Activated CD4-positive, alpha-beta T cell treated with anti-CD3 and anti-CD28 coated beads for 36 hours (primary cell): Measurements from ENCODE around the gene CBR3. TPM values are rescaled to one million over a fixed set of nuclear protein-coding genes. Genes with fewer than 3 reads are reported as not detected.

ENCODE experiments used
- ATAC-seq: fragments of 200-7000 bp; cut with Tn5 transposase; one replicate; pipeline ENCODE4 v1.10.0; 2021; ENCODE audit warnings: mild to moderate bottlenecking, moderate library complexity
- CTCF ChIA-PET: fragments of 350-600 bp; sonication (Branson Sonifier 250); formaldehyde crosslinking; loops from one replicate; lab custom pipeline; 2021; ENCODE audit warnings: antibody characterized with exemption; lab: Charles Lee
- POLR2A ChIA-PET: fragments of 350-600 bp; sonication (Branson Sonifier 250); formaldehyde crosslinking; loops from one replicate; lab custom pipeline; 2021; ENCODE audit warnings: antibody characterized with exemption, inconsistent platforms; lab: Charles Lee
- DNase-seq: peaks from one replicate; pipeline ENCODE4 v3.0.0-alpha.2; 2020
- H3K27ac Mint-ChIP-seq: one replicate; pipeline ENCODE4 v1.8.0; 2021; ENCODE audit warnings: mixed read lengths
- H3K27me3 Mint-ChIP-seq: one replicate; pipeline ENCODE4 v1.8.0; 2021; ENCODE audit warnings: mixed read lengths
- H3K36me3 Mint-ChIP-seq: one replicate; pipeline ENCODE4 v1.8.0; 2021; ENCODE audit warnings: low read depth, mixed read lengths
- H3K4me1 Mint-ChIP-seq: one replicate; pipeline ENCODE4 v1.8.0; 2021; ENCODE audit warnings: mixed read lengths
- H3K4me3 Mint-ChIP-seq: one replicate; pipeline ENCODE4 v1.8.0; 2021; ENCODE audit warnings: mild to moderate bottlenecking, moderate library complexity, mixed read lengths
- H3K9me3 Mint-ChIP-seq: one replicate; pipeline ENCODE4 v1.8.0; 2021; ENCODE audit warnings: low read depth, mixed read lengths
- intact Hi-C, 2 experiments: fragments of 100-400 bp; cut with DNase I in 1 of 2; cut with micrococcal nuclease in 1 of 2; formaldehyde crosslinking; loops; one replicate each; pipeline versions ENCODE4 v1.14.2 to v1.15.1; 2022 to 2024; cut with DNase I, micrococcal nuclease
- total RNA-seq, 2 experiments: library from RNA; stranded (reverse); gene quantifications; one replicate each; pipeline ENCODE4 v1.2.3, GENCODE V29; 2021

The CBR3 gene
- total RNA-seq, 2 experiments from 2014 or later, result 12.5 to 16.8 TPM

- DNase-seq, result peak; percentile 100
- intact Hi-C loops, result loop anchor here (1.0 to 5.0 kb wide), 10 partner anchors 15 to 1211 kb away; partner anchors contain the start of genes CBR3 (in 2 of the 2), CHAF1B (in 2 of the 2), MORC3 (in 2 of the 2) and SETD4 (in 2 of the 2)
- H3K4me3 Mint-ChIP-seq, result peak overlapping the region; percentile 77
- CTCF ChIA-PET, result interaction anchor here (1.1 to 1.4 kb wide), 2 partner anchors 16 to 235 kb away, joined by 4 read pairs; no protein-coding TSS in a partner anchor
- H3K9me3 Mint-ChIP-seq, result no peaks in the 10 kb centered on the region
- no peak overlapping the region for H3K27ac Mint-ChIP-seq
- peaks cover 23% of the 10 kb centered on the region for H3K4me1 Mint-ChIP-seq
- no peaks in the 10 kb centered on the region for H3K36me3 Mint-ChIP-seq
- H3K27me3 Mint-ChIP-seq, result no peaks in the 10 kb centered on the region
- ATAC-seq, result peak; percentile 93
- POLR2A ChIA-PET, result interaction anchor here (0.5 to 1.9 kb wide), 3 partner anchors 23 to 166 kb away, joined by 5 to 9 read pairs (median 5); partner anchors contain the start of gene MORC3
Observed at GRCh38 chr21:36156339-36156814, 21.5 kb downstream of the CBR3 start.

GRCh38 chr21:36156815-36157670 lies 22.2 kb downstream of the CBR3 start, which contains the start of gene DOP1B:
TSS of gene DOP1B (plus strand) at chr21:36156824. CDS start at chr21:36164734, 7,910 bp downstream.
- no peaks in the 10 kb centered on the region for H3K27me3 Mint-ChIP-seq

GRCh38 chr21:36159356-36159921 lies 24.6 kb downstream of the CBR3 start:
- intact Hi-C loops, result loop anchor here in 1 of 2 experiments (5.0 kb wide), 1 partner anchor 1208 kb away; the partner anchor contains the start of gene DYRK1A
- Mint-ChIP-seq H3K4me3 (no peak overlapping the region), H3K27ac (no peak overlapping the region), H3K27me3 (no peaks in the 10 kb centered on the region), H3K4me1 (peaks cover 23% of the 10 kb centered on the region), H3K36me3 (no peaks in the 10 kb centered on the region), H3K9me3 (no peaks in the 10 kb centered on the region)
- POLR2A ChIA-PET, result interaction anchor here (0.7 kb wide), 2 partner anchors 76 to 1791 kb away, joined by 3 to 4 read pairs; no protein-coding TSS in a partner anchor
- CTCF ChIA-PET, result interaction anchor here (1.0 kb wide), 1 partner anchor 50 kb away, joined by 4 read pairs; no protein-coding TSS in a partner anchor
- DNase-seq, result no peak
- no peak for ATAC-seq

More at GRCh38 chr21:36156815-36157670, 22.2 kb downstream of the CBR3 start, which contains the start of gene DOP1B:
- no peaks in the 10 kb centered on the region for H3K9me3 Mint-ChIP-seq
- POLR2A ChIA-PET, result interaction anchor here (1.9 kb wide), 1 partner anchor 163 kb away, joined by 5 read pairs; the partner anchor contains the start of gene MORC3
- intact Hi-C loops, result loop anchor here (1.0 to 5.0 kb wide), 10 partner anchors 16 to 1210 kb away; partner anchors contain the start of genes CBR3 (in 2 of the 2), CHAF1B (in 2 of the 2), MORC3 (in 2 of the 2) and SETD4 (in 2 of the 2)
- ATAC-seq, result peak; percentile 1
- peak within 1 kb of the TSS; percentile 77 for H3K4me3 Mint-ChIP-seq
- CTCF ChIA-PET, result no interaction called here
- DNase-seq, result peak; percentile 64
- H3K27ac Mint-ChIP-seq, result peak within 1 kb of the TSS; percentile 25
- H3K36me3 Mint-ChIP-seq, result no peaks in the 10 kb centered on the region
- H3K4me1 Mint-ChIP-seq, result peaks cover 23% of the 10 kb centered on the region

GRCh38 chr21:36160850-36161178 lies 25.9 kb downstream of the CBR3 start:
- no peaks in the 10 kb centered on the region for H3K9me3 Mint-ChIP-seq
- ATAC-seq, result no peak
- no peaks in the 10 kb centered on the region for H3K36me3 Mint-ChIP-seq
- no peaks in the 10 kb centered on the region for H3K27me3 Mint-ChIP-seq
- no peak overlapping the region for H3K27ac Mint-ChIP-seq
- intact Hi-C loops, result no loop called here
- no peak for DNase-seq
- peaks cover 15% of the 10 kb centered on the region for H3K4me1 Mint-ChIP-seq
- H3K4me3 Mint-ChIP-seq, result no peak overlapping the region
- ChIA-PET POLR2A (interaction anchor here (0.6 kb wide), 1 partner anchor 24 kb away, joined by 6 read pairs; no protein-coding TSS in a partner anchor), CTCF (interaction anchor here (0.8 kb wide), 1 partner anchor 19 kb away, joined by 3 read pairs; no protein-coding TSS in a partner anchor)

GRCh38 chr21:36162631-36163030 lies 27.8 kb downstream of the CBR3 start:
- Mint-ChIP-seq H3K27me3 (no peaks in the 10 kb centered on the region), H3K36me3 (peaks cover 9% of the 10 kb centered on the region), H3K27ac (no peak overlapping the region), H3K4me1 (peaks cover 12% of the 10 kb centered on the region), H3K4me3 (no peak overlapping the region), H3K9me3 (no peaks in the 10 kb centered on the region)
- no peak for ATAC-seq
- ChIA-PET POLR2A (no interaction called here), CTCF (no interaction called here)
- intact Hi-C loops, result no loop called here
- no peak for DNase-seq

GRCh38 chr21:36163750-36164741 lies 29.2 kb downstream of the CBR3 start:
- ATAC-seq, result no peak
- intact Hi-C loops, result no loop called here
- H3K36me3 Mint-ChIP-seq, result peaks cover 15% of the 10 kb centered on the region
- ChIA-PET CTCF (interaction anchor here (0.7 to 2.0 kb wide), 7 partner anchors 9 to 86 kb away, joined by 3 to 13 read pairs (median 5); no protein-coding TSS in a partner anchor), POLR2A (interaction anchor here (0.9 kb wide), 1 partner anchor 10 kb away, joined by 4 read pairs; no protein-coding TSS in a partner anchor)
- DNase-seq, result no peak
- H3K27ac Mint-ChIP-seq, result no peak overlapping the region
- H3K4me1 Mint-ChIP-seq, result peaks cover 6% of the 10 kb centered on the region
- H3K4me3 Mint-ChIP-seq, result no peak overlapping the region
- H3K9me3 Mint-ChIP-seq, result no peaks in the 10 kb centered on the region
- H3K27me3 Mint-ChIP-seq, result no peaks in the 10 kb centered on the region

GRCh38 chr21:36165356-36165755 lies 30.5 kb downstream of the CBR3 start:
- H3K9me3 Mint-ChIP-seq, result no peaks in the 10 kb centered on the region
- H3K27ac Mint-ChIP-seq, result no peak overlapping the region
- no peaks in the 10 kb centered on the region for H3K27me3 Mint-ChIP-seq
- no peak for DNase-seq
- H3K4me1 Mint-ChIP-seq, result peaks cover 6% of the 10 kb centered on the region
- no peak overlapping the region for H3K4me3 Mint-ChIP-seq
- no peak for ATAC-seq
- intact Hi-C loops, result no loop called here
- ChIA-PET POLR2A (no interaction called here), CTCF (no interaction called here)
- H3K36me3 Mint-ChIP-seq, result peaks cover 21% of the 10 kb centered on the region

- no peak overlapping the region for H3K27ac Mint-ChIP-seq
- peaks cover 6% of the 10 kb centered on the region for H3K4me1 Mint-ChIP-seq
- no peaks in the 10 kb centered on the region for H3K9me3 Mint-ChIP-seq
- ATAC-seq (no peak), DNase-seq (no peak)
- H3K36me3 Mint-ChIP-seq, result peaks cover 21% of the 10 kb centered on the region
- no peaks in the 10 kb centered on the region for H3K27me3 Mint-ChIP-seq
- intact Hi-C loops, result no loop called here
- ChIA-PET POLR2A (interaction anchor here (0.6 kb wide), 1 partner anchor 167 kb away, joined by 3 read pairs; no protein-coding TSS in a partner anchor), CTCF (interaction anchor here (0.9 kb wide), 1 partner anchor 35 kb away, joined by 3 read pairs; no protein-coding TSS in a partner anchor)
- no peak overlapping the region for H3K4me3 Mint-ChIP-seq
Observed at GRCh38 chr21:36166705-36167104, 31.8 kb downstream of the CBR3 start.

- H3K4me3 Mint-ChIP-seq, result no peak overlapping the region
- intact Hi-C loops, result no loop called here
- no peaks in the 10 kb centered on the region for H3K27me3 Mint-ChIP-seq
- ATAC-seq, result no peak
- no peaks in the 10 kb centered on the region for H3K9me3 Mint-ChIP-seq
- no peak overlapping the region for H3K27ac Mint-ChIP-seq
- peaks cover 21% of the 10 kb centered on the region for H3K36me3 Mint-ChIP-seq
- ChIA-PET CTCF (no interaction called here), POLR2A (interaction anchor here (0.6 kb wide), 1 partner anchor 25 kb away, joined by 3 read pairs; no protein-coding TSS in a partner anchor)
- no peak for DNase-seq
- H3K4me1 Mint-ChIP-seq, result peaks cover 6% of the 10 kb centered on the region
Observed at GRCh38 chr21:36167541-36167940, 32.7 kb downstream of the CBR3 start.
